Keratinocyte (primary cell): ENCODE results near the gene DOCK3. TPM values are rescaled to one million over a fixed set of nuclear protein-coding genes. Genes with fewer than 3 reads are reported as not detected.

Experiments
- DNase-seq: peaks from one replicate; pipeline ENCODE4 v3.0.0-alpha.2; 2011; ENCODE audit warnings: low read depth, missing footprints, low spot score
- FAIRE-seq: peaks from 2 replicates; lab custom pipeline; 2011; peaks lifted over from hg19 to GRCh38; lab: Jason Lieb, UNC
- H2AFZ ChIP-seq: 2 replicates; pipeline ENCODE4 v1.6.0; 2012; ENCODE audit warnings: low read length, control low read depth, inconsistent platforms; ENCODE audit not compliant: control insufficient read depth
- H3K27ac ChIP-seq: 2 replicates; pipeline ENCODE4 v1.5.1; 2011; ENCODE audit warnings: low read length; ENCODE audit not compliant: control insufficient read depth, insufficient read depth
- H3K27me3 ChIP-seq: 3 replicates; pipeline ENCODE4 v1.6.0; 2011; ENCODE audit warnings: low read length; ENCODE audit not compliant: control insufficient read depth, insufficient read depth; ENCODE audit errors: extremely low read depth
- H3K36me3 ChIP-seq, 2 experiments: 2 replicates in 1 of 2; 3 replicates in 1 of 2; pipeline ENCODE4 v1.5.1; 2011; ENCODE audit warnings: low read length in 2 of 2, mild to moderate bottlenecking in 1 of 2; ENCODE audit not compliant: control insufficient read depth in 2 of 2, insufficient read depth in 2 of 2; ENCODE audit errors: extremely low read depth in 1 of 2
- H3K4me1 ChIP-seq: 3 replicates; pipeline ENCODE4 v1.5.1; 2011; ENCODE audit warnings: low read length; ENCODE audit not compliant: control insufficient read depth, insufficient read depth; ENCODE audit errors: extremely low read depth
- H3K4me2 ChIP-seq: 3 replicates; pipeline ENCODE4 v1.6.0; 2011; ENCODE audit warnings: low read depth, low read length; ENCODE audit not compliant: control insufficient read depth, insufficient read depth; ENCODE audit errors: extremely low read depth
- H3K4me3 ChIP-seq, 3 experiments: fragments of 200-600 bp in 1 of 3; sonication (generic) in 1 of 3; 2 replicates in 2 of 3; 3 replicates in 1 of 3; pipeline ENCODE4 v1.5.1; 2011 to 2016; ENCODE audit warnings: low read length in 3 of 3, mild to moderate bottlenecking in 3 of 3, control low read depth in 2 of 3, inconsistent platforms in 1 of 3, low read depth in 1 of 3, mixed read lengths in 1 of 3, mixed run types in 1 of 3, moderate library complexity in 1 of 3; ENCODE audit not compliant: control insufficient read depth in 2 of 3, insufficient read depth in 2 of 3; ENCODE audit errors: extremely low read depth in 1 of 3
- H3K79me2 ChIP-seq: 2 replicates; pipeline ENCODE4 v1.6.0; 2012; ENCODE audit warnings: low read length; ENCODE audit not compliant: control insufficient read depth, insufficient read depth
- H3K9ac ChIP-seq: 3 replicates; pipeline ENCODE4 v1.6.0; 2011; ENCODE audit warnings: low read length; ENCODE audit not compliant: control insufficient read depth, insufficient read depth; ENCODE audit errors: extremely low read depth
- H3K9me1 ChIP-seq: 3 replicates; pipeline ENCODE4 v1.6.0; 2011; ENCODE audit warnings: low read length; ENCODE audit not compliant: control insufficient read depth, insufficient read depth; ENCODE audit errors: extremely low read depth
- H3K9me3 ChIP-seq: 2 replicates; pipeline ENCODE4 v1.5.1; 2012; ENCODE audit warnings: low read depth, low read length; ENCODE audit not compliant: control insufficient read depth
- H4K20me1 ChIP-seq: 3 replicates; pipeline ENCODE4 v1.6.0; 2011; ENCODE audit warnings: low read length; ENCODE audit not compliant: control insufficient read depth, insufficient read depth; ENCODE audit errors: extremely low read depth
- EZH2 ChIP-seq: IDR thresholded peaks from one replicate; pipeline ENCODE4 v1.6.1; 2012; ENCODE audit warnings: inconsistent platforms, mild to moderate bottlenecking, low read length, moderate library complexity
- dilution Hi-C: fragments of 300-500 bp; cut with MboI; formaldehyde crosslinking; loops from one replicate; pipeline ENCODE4 v1.7.0; 2020; ENCODE audit warnings: low sequenced_read_pairs; ENCODE audit not compliant: extremely low pct_ligation_motif_present
- polyA plus RNA-seq, 5 experiments: library from polyadenylated mRNA; depleted of rRNA in 3 of 5; stranded (reverse) in 3 of 5; stranded (forward) in 1 of 5; unstranded in 1 of 5; fragments of >200 nt; gene quantifications; 1 replicate in 1 of 5; 2 replicates in 3 of 5; 3 replicates in 1 of 5; pipeline versions ENCODE4 v1.2.1 to v1.2.3, GENCODE V29; 2011 to 2012; ENCODE audit warnings: missing spikeins in 2 of 5, low read depth in 1 of 5, low replicate concordance in 1 of 5
- TF ChIP-seq, protein P1 (sequence below), 3 experiments: IDR thresholded peaks in 1 of 3; conservative IDR thresholded peaks in 1 of 3; optimal IDR thresholded peaks in 1 of 3; 2 replicates in 2 of 3; 3 replicates in 1 of 3; pipeline versions ENCODE3 to v1.5.1; 2011; ENCODE audit warnings: low read length in 3 of 3, mild to moderate bottlenecking in 3 of 3, moderate library complexity in 2 of 3, control low read depth in 1 of 3, inconsistent platforms in 1 of 3; ENCODE audit not compliant: insufficient read depth in 2 of 3; ENCODE audit errors: extremely low read depth in 1 of 3

Gene DOCK3
- polyA plus RNA-seq, 1 donor (not counting 4 experiments of a cell fraction or from before 2014, with no cell fraction given), result 0.10 TPM

DNA sequence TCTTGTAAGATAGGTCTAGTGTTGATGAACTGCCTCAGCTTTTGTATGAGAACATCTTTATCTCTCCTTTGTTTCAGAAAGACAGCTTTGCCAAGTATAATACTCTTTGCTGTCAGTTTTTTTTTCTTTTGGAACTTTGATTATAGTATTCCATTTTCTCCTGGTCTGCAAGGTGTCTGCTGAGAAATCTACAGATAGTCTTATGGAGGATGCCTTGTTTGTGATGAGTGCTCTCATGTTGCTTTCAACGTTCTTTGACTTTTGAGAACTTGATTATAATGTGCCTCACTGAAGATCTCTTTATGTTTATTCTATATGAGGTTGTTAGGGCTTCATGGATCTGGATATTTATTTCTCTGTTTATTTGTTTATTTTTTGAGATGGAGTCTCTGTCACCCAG is 60.3 kb downstream of the DOCK3 start:
- Histone ChIP-seq H3K4me3 (no peak overlapping the region), H4K20me1 (no peaks in the 10 kb centered on the region), H3K79me2 (no peaks in the 10 kb centered on the region), H3K4me2 (no peak overlapping the region), H3K9me3 (no peaks in the 10 kb centered on the region), H3K27me3 (no peaks in the 10 kb centered on the region), H2AFZ (no peak overlapping the region), H3K36me3 (no peaks in the 10 kb centered on the region), H3K9ac (no peak overlapping the region), H3K4me1 (no peaks in the 10 kb centered on the region), H3K27ac (no peak overlapping the region), H3K9me1 (no peaks in the 10 kb centered on the region)
- dilution Hi-C loops, result no loop called here
- FAIRE-seq (no peak), DNase-seq (no peak)
- no peak for TF ChIP-seq EZH2
- TF ChIP-seq, protein P1, sequence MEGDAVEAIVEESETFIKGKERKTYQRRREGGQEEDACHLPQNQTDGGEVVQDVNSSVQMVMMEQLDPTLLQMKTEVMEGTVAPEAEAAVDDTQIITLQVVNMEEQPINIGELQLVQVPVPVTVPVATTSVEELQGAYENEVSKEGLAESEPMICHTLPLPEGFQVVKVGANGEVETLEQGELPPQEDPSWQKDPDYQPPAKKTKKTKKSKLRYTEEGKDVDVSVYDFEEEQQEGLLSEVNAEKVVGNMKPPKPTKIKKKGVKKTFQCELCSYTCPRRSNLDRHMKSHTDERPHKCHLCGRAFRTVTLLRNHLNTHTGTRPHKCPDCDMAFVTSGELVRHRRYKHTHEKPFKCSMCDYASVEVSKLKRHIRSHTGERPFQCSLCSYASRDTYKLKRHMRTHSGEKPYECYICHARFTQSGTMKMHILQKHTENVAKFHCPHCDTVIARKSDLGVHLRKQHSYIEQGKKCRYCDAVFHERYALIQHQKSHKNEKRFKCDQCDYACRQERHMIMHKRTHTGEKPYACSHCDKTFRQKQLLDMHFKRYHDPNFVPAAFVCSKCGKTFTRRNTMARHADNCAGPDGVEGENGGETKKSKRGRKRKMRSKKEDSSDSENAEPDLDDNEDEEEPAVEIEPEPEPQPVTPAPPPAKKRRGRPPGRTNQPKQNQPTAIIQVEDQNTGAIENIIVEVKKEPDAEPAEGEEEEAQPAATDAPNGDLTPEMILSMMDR (optimal IDR thresholded peaks at IDR 0.05 in 1 of 3, IDR thresholded peaks at IDR 0.05 in 1 of 3, conservative IDR thresholded peaks at IDR 0.05 in 1 of 3; ENCODE audit: extremely low read depth in 1 of 3, insufficient read depth in 2 of 3, low read length in 3 of 3), result no peak

DNA sequence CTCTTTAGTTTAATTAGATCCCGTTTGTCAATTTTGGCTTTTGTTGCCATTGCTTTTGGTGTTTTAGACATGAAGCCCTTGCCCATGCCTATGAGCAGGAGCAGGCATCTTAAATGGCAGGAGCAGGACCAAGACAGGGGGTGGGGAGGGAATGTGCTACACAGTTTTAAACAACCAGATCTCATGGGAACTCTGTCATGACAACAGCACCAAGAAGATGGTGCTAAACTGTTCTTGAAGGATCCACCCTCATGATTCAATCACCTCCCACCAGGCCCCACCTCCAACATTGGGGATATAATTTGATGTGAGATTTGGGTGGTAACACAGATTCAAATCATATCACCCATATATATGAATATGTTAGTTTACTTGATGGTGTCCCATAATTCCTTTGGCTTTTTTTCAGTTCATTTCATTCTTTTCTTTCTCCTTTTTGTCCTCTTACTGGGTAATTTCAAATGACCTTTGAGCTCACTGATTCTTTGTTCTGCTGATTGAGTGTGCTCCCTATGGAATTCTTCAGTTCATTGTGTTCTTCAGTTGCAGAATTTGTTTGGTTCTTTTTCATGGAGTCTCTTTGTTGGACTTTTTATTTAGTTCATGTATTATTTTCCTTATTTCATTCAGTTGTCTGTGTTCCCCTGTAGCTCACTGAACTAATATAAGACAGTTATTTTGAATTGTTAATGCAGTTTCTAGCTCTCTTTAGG is 62.6 kb downstream of the DOCK3 start:
- no peak overlapping the region for H3K27ac ChIP-seq
- no peaks in the 10 kb centered on the region for H4K20me1 ChIP-seq
- no peak overlapping the region for H3K9ac ChIP-seq
- H3K4me2 ChIP-seq, result no peak overlapping the region
- H3K27me3 ChIP-seq, result no peaks in the 10 kb centered on the region
- no peak overlapping the region for H2AFZ ChIP-seq
- no peak for DNase-seq
- no peaks in the 10 kb centered on the region for H3K4me1 ChIP-seq
- no peaks in the 10 kb centered on the region for H3K9me1 ChIP-seq
- FAIRE-seq, result no peak
- no peak overlapping the region for H3K4me3 ChIP-seq
- TF ChIP-seq EZH2, result no peak
- TF ChIP-seq, protein P1 (optimal IDR thresholded peaks at IDR 0.05 in 1 of 3, IDR thresholded peaks at IDR 0.05 in 1 of 3, conservative IDR thresholded peaks at IDR 0.05 in 1 of 3; ENCODE audit: extremely low read depth in 1 of 3, insufficient read depth in 2 of 3, low read length in 3 of 3), result no peak
- H3K79me2 ChIP-seq, result no peaks in the 10 kb centered on the region
- H3K9me3 ChIP-seq, result no peaks in the 10 kb centered on the region
- dilution Hi-C loops, result no loop called here
- no peaks in the 10 kb centered on the region for H3K36me3 ChIP-seq
